Type B pancreatic cell (in vitro differentiated cells): ENCODE data around the gene ZNF680. TPM values are rescaled to one million over a fixed set of nuclear protein-coding genes. Genes with fewer than 3 reads are reported as not detected.

Source experiments
- DNase-seq: peaks from one replicate; pipeline ENCODE4 v3.0.0; 2021; ENCODE audit warnings: mixed read lengths; ENCODE audit not compliant: unreplicated experiment; ENCODE audit errors: extremely low spot score
- H3K27ac Mint-ChIP-seq: 2 replicates; pipeline ENCODE4 v1.8.0; 2021; ENCODE audit warnings: mild to moderate bottlenecking, mixed read lengths
- H3K27me3 Mint-ChIP-seq: 2 replicates; pipeline ENCODE4 v1.8.0; 2021; ENCODE audit warnings: mixed read lengths
- H3K36me3 Mint-ChIP-seq: 2 replicates; pipeline ENCODE4 v1.8.0; 2021; ENCODE audit warnings: mixed read lengths
- H3K4me1 Mint-ChIP-seq: one replicate; pipeline ENCODE4 v1.8.0; 2021; ENCODE audit warnings: mixed read lengths; ENCODE audit not compliant: unreplicated experiment
- H3K4me3 Mint-ChIP-seq: 2 replicates; pipeline ENCODE4 v1.8.0; 2021; ENCODE audit warnings: mild to moderate bottlenecking, mixed read lengths
- H3K9me3 Mint-ChIP-seq: 2 replicates; pipeline ENCODE4 v1.8.0; 2021; ENCODE audit warnings: mixed read lengths
- CTCF ChIP-seq: fragments of 200-600 bp; sonication (generic); conservative IDR thresholded peaks from 2 replicates; pipeline ENCODE4 v1.5.0; 2021; ENCODE audit warnings: antibody characterized with exemption, mild to moderate bottlenecking
- total RNA-seq: library from RNA; stranded (reverse); gene quantifications from 2 replicates; pipeline ENCODE4 v1.2.1, GENCODE V29; 2021; ENCODE audit warnings: low replicate concordance

ZNF680 gene
- total RNA-seq, 1 donor from 2014 or later = 15.9 TPM

GRCh38 chr7:64504581-64505120 lies 58.2 kb downstream of the ZNF680 start:
- no peak for DNase-seq
- no peak overlapping the region for H3K27ac Mint-ChIP-seq
- no peaks in the 10 kb centered on the region for H3K4me1 Mint-ChIP-seq
- H3K9me3 Mint-ChIP-seq = peaks cover 28% of the 10 kb centered on the region
- H3K36me3 Mint-ChIP-seq = peaks cover 20% of the 10 kb centered on the region
- no peaks in the 10 kb centered on the region for H3K27me3 Mint-ChIP-seq
- no peak for TF ChIP-seq CTCF
- H3K4me3 Mint-ChIP-seq = no peak overlapping the region

GRCh38 chr7:64498270-64498669 lies 64.6 kb downstream of the ZNF680 start:
- no peak overlapping the region for H3K4me3 Mint-ChIP-seq
- TF ChIP-seq CTCF = no peak
- DNase-seq = no peak
- H3K4me1 Mint-ChIP-seq = no peaks in the 10 kb centered on the region
- H3K27me3 Mint-ChIP-seq = no peaks in the 10 kb centered on the region
- no peaks in the 10 kb centered on the region for H3K36me3 Mint-ChIP-seq
- no peak overlapping the region for H3K27ac Mint-ChIP-seq
- H3K9me3 Mint-ChIP-seq = peaks cover 13% of the 10 kb centered on the region

GRCh38 chr7:64494912-64495461 lies 67.9 kb downstream of the ZNF680 start:
- no peak for DNase-seq
- Mint-ChIP-seq H3K4me1 (no peaks in the 10 kb centered on the region), H3K9me3 (no peaks in the 10 kb centered on the region), H3K36me3 (no peaks in the 10 kb centered on the region), H3K27me3 (no peaks in the 10 kb centered on the region), H3K27ac (no peak overlapping the region), H3K4me3 (no peak overlapping the region)
- TF ChIP-seq CTCF = no peak

- Mint-ChIP-seq H3K36me3 (no peaks in the 10 kb centered on the region), H3K4me1 (no peaks in the 10 kb centered on the region), H3K9me3 (peaks cover 9% of the 10 kb centered on the region), H3K4me3 (no peak overlapping the region), H3K27me3 (no peaks in the 10 kb centered on the region), H3K27ac (no peak overlapping the region)
- no peak for TF ChIP-seq CTCF
- DNase-seq = no peak
Measured at GRCh38 chr7:64485623-64486022, 77.2 kb downstream of the ZNF680 start.

Other genes starting within 250 kb of the ZNF680 start
- gene ZNF736, start 249.1 kb downstream of the ZNF680 start, total RNA-seq = not detected in 2 replicates
- 6.3 and 11.8 TPM in 2 replicates for gene ZNF107, start 103.1 kb upstream of the ZNF680 start, total RNA-seq
- 9.4 and 11.6 TPM in 2 replicates for gene ZNF138, start 231.4 kb upstream of the ZNF680 start, total RNA-seq